ENCODE measurements around the gene ETV5.
A peak's percentile ranks its signal among the peaks of the same experiment; 100 is the strongest.

Gene ETV5

GRCh38 chr3:186123012-186123411, 14.1 kb upstream of the ETV5 start:
- no peak for DNase-seq (ENCODE audit: low spot score)

DNA sequence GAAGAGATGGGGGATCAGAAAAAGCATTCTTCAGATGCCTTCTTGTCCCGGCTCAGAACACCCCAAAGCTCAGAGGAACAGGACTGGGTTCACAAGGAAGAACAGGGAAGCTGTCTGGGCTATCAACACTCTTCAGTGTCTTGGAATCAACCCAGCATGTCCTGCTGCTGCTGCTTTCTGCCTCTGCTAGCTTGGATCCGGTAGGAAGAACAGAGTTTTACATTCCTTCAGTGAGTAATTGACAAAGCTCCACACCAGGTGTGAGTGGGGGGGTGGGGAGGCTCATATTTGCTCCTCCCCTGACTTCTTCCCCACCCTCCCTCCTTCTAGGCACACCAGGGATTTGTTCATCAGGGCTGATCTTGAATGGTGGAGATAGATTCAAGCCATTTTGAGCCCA, 13.1 kb upstream of the ETV5 start:
- DNase-seq (ENCODE audit: low spot score), result no peak

GRCh38 chr3:186121278-186121677, 12.4 kb upstream of the ETV5 start:
- no peak for DNase-seq (ENCODE audit: low spot score)

DNA sequence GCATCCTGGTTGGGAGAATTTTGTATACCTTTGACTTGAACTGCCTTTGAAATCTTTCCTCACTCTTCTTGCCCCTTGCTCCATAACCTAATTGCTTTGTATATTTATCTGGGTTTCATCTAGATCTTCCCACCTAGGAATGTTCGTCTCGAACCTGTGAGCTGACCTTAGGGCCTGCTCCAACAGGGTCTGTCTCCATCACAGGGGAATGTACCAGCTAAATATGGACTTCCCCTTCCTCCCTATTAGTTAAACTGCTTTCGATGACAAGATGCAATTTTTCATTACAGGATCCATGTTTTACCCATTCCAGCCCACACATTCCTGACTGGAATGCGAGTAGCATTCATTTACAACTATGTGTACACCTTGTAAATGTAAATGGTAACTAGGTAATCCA, 10.6 kb upstream of the ETV5 start:
- DNase-seq (ENCODE audit: low spot score), result no peak

DNA sequence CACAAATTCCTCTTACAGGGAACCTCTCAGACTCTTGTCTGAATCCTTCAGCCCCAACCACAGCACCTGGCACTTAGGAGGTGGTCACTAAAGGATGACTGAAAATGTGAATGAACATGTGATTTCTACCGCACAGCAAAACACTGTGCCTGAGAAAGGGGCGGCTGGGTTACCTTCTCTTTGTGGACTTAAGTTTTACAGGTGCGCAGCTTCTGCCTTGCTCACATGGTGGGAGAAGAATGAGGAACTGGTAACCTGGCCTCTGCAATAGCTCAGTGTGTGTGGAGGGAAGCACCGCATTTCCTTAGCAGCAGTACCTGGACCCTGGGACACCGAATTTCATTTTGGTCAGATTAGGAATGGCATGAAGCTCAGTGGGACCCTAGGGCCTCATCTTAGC, 9.8 kb upstream of the ETV5 start:
- DNase-seq (ENCODE audit: low spot score), result no peak

- DNase-seq (ENCODE audit: low spot score), result no peak
These were observed 8.7 kb upstream of the ETV5 start for GRCh38 chr3:186117521-186118134.

- no peak for DNase-seq (ENCODE audit: low spot score)
These were observed 6.5 kb upstream of the ETV5 start for GRCh38 chr3:186115239-186115996.

- DNase-seq (ENCODE audit: low spot score), result no peak
These were observed 2.4 kb upstream of the ETV5 start for GRCh38 chr3:186110975-186111974.

- DNase-seq (ENCODE audit: low spot score), result peak; percentile 25
These were observed 1.3 kb upstream of the ETV5 start for GRCh38 chr3:186109897-186110803.

GRCh38 chr3:186108106-186108940, 566 bp downstream of the ETV5 start:
- peak; percentile 58 for DNase-seq (ENCODE audit: low spot score)

DNA sequence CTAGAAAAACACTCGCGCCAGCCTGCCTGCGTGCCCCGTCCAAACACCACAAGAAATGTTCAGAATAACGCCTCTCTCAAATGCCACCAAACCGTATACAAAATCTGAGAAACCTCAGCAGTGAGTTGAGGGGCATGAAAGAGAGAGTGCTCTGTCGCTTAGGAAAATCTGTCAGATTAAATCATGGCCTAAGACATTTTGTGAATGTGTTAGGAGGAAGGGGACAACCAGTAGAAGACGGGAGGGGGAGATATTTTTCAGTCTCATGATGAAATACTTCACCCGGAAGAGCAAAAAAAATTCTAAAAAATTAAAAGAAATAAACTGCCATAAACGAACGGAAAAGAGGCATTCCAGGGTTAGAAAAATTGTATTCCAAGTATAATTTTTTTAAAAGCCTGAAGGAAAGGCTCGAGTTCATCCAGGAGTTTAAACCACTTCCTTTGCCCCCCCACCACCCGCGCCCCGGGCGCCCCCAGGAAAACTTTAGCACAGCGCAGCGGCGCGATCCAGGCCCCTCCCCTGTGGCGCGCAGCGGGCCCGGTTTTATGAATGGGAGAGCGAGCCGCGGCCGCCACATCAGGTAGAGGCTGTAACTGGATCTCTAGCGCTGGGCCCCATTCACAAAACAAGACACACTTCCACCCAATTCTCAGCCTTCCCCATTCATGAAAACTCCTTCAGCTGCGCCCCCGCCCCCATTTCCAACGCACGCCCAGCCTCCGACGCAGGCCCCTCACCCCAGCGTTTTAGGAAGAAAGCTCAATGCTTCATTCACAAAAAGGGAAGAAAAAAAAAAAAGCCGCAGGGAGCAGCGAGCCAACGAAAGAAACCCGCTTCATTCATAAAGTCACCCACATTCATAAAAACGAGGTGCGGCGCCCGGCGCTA, 1.4 kb downstream of the ETV5 start:
- DNase-seq (ENCODE audit: low spot score), result peak; percentile 49

GRCh38 chr3:186105543-186105942, 3.3 kb downstream of the ETV5 start:
- no peak for DNase-seq (ENCODE audit: low spot score)

- peak; percentile 27 for DNase-seq (ENCODE audit: low spot score)
These were observed 6.2 kb downstream of the ETV5 start for GRCh38 chr3:186102687-186103086.

DNA sequence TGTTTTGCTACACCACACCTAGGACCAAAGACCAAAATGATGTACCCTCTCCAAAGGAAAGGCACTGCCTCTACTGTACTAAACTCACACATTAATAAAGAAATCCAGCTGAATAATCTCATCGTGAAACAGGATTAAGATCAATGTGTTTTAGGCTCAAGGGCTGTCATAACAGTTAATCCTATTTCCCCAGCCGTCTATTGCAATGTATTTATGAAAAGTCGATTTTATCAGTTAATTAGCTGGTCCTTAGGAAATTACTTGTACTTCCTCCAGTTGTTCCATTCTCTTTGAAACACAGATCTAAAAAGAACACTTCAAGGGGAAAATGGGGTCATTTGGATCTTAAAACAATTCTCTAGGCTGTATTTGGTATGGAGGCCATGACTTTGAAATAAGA, 8.5 kb downstream of the ETV5 start:
- DNase-seq (ENCODE audit: low spot score), result no peak

- peak; percentile 77 for DNase-seq (ENCODE audit: low spot score)
These were observed 9.7 kb downstream of the ETV5 start for GRCh38 chr3:186099178-186099577.

DNA sequence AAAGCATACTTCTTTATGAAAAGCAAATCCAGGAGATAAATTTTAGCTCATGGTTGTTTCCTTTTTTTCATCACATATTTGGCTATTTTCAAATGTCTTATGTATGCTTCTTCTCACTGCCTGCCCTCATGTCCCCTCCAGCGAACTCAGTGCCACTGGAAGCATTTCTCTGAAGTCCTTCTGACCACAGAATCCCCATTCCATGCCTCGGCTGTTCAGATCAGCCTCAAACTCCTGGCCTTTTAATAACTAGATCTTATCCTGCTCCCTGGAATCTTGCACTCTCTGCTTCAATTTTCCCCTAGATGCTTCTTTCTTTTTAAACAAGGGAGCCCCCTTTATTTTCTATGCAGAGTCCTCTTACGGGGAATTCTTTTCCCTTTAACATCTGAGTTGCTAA, 10.1 kb downstream of the ETV5 start:
- no peak for DNase-seq (ENCODE audit: low spot score)

DNA sequence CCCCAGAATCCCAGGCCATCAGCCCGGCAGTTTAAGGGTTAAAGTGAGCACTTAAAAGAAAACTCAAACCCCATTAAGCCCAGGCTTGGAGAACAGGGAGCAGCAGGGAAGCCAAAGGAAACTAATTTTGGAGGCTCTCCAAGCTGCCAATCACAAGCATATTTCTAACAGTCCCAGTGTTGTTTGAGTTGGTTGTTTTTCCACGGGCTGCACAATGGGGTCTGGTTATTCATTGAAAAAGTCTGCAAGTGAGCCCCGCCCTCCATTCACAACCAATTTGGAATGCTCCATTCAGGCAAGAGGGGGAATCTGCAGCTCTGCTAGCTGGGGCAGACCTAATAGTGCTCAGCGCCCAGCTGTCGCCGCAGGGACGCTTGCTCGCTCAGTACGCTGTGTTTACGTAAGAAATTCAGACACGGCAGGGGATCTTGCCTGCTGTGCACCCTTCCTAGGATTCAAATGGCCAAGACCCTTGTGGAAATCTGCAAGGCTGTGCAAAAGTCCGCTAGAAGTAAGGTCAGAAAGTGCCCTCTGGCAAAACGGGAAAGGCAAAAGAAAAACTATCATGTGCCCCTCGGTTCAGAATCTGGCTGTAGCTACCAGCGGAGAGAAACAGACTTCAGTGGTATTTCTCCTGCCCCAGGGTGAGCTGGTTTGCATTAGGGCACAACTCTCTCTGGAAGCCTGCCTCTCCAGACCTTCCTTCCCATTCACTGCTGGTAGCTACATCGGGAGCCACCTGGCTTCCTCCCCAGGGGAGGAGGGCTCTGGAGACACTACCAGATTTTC, 11.0 kb downstream of the ETV5 start:
- peak; percentile 75 for DNase-seq (ENCODE audit: low spot score)

GRCh38 chr3:186097317-186097662, 11.6 kb downstream of the ETV5 start:
- no peak for DNase-seq (ENCODE audit: low spot score)

DNA sequence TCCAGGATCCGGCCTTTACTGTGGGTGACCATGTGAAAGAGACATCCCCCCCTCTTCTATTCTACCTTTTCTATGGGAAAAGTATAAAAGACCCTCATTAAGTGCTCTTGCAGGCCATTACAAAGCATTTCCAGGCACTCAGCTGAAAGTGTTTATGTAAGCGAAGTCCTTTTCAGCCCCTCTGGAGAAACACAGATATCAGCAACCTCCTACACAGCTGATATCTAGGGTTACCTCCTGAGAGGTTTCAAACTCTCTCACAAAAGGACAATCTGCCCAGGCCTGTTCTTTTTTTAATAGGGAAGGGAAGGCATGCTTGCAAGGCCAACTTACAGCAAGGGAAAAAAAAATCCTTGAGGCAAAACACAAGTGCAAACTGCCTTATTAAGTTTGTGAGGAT, 12.6 kb downstream of the ETV5 start:
- no peak for DNase-seq (ENCODE audit: low spot score)

Measured in AG08395 (cell line).